T follicular helper cell (primary cell): Measurements from ENCODE around the gene ZXDC.

Source experiments
- DNase-seq: peaks from one replicate; pipeline ENCODE4 v3.0.0-alpha.2; 2020; ENCODE audit warnings: low read depth

ZXDC gene

DNA sequence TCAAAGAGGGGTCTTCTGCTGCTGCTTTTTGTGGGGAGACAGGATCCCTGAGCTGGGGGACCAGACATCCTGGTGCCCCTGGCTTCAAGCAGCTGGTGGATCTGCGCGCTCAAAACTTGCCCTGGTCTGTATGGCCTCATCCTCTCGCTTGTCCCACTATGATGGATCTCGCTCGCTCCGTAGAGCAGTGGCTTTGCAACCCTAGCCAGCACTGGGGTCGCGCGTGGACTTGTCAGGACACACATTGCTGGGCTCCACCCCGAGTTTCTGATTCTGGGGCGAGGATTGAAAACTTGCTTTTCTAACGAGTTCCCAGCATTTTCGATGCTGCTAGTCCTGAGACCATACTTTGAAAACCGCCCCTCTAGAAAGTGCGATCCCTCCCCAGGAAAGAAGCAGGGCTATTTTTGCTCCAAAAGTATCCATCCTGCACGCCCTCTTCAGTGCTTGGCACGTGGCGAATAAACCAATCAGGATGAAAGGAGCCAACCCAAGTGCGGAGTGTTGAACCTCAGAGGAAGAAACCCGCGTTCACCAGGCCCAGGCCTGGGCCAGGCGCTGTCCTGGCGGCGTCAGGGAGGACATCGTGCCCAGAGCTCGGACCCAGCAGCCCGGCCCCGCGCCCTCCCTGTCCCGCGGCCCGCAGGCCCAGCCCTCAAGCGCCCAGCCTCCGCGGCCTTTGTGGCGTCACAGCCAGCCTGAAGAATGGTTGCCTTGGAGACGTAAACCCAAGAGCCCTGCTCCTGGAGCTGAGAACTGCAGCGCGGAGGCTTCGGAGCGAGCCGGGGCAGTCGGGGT, 81.3 kb downstream of the ZXDC start, which contains the start of gene CFAP100:
Gene CFAP100, plus strand, starts transcription at position 731 of the 798 bp plus-strand sequence. CDS start 1,092 bp downstream, outside the sequence.
- no peak for DNase-seq

- DNase-seq = no peak
Measured at GRCh38 chr3:126393563-126393962, 82.1 kb downstream of the ZXDC start.

DNA sequence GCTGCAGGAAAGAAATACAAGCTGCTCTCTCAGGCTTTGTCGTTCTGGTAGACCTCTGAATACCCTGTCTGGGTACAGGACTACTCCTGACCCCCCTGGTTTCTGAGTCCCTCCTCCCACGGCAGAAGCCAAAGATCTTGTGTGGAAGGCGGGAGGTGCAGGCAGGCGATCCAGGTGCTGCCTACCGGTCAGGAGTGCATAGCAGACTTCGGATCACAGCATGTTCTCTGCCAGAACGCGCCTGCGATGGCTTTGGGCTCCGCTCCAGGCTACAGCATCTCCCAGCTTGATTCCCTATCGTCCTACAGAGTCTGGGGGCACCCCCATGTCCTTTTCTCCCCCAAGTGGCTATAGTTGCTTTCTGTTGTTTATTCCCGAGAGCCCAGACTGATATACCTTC, 83.4 kb downstream of the ZXDC start:
- no peak for DNase-seq

DNA sequence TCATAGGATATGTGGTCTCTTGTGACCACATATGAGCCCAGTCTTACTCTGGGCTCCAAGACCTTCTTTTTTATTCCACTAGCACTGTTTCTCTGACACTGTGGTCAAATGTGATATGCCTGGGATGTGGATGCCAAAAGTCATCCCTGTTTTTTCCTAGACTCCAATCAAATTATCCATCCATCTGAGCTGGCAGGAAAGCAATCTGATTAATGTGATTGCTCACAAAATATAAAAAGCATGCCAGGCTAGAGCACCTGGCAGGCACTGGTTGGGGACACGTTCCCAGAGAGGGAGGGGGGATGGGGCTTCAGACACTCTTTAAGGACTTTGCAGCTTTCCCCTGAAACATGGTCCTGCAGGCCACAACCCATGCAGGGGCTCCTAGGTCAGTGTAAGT, 84.1 kb downstream of the ZXDC start:
- no peak for DNase-seq

- DNase-seq = no peak
Measured at GRCh38 chr3:126390751-126391150, 84.9 kb downstream of the ZXDC start.

GRCh38 chr3:126390201-126390600, 85.5 kb downstream of the ZXDC start:
- no peak for DNase-seq

- no peak for DNase-seq
Measured at GRCh38 chr3:126389794-126390146, 85.9 kb downstream of the ZXDC start.

GRCh38 chr3:126389112-126389793, 86.4 kb downstream of the ZXDC start:
- no peak for DNase-seq
